CD14-positive monocyte (primary cell): ENCODE measurements around the gene INPP5E. TPM values are rescaled to one million over a fixed set of nuclear protein-coding genes. Genes with fewer than 3 reads are reported as not detected.

Source experiments
- DNase-seq, 3 donors: peaks; one replicate each; pipeline ENCODE4 v3.0.0-alpha.2; 2011 to 2022
- H2AFZ ChIP-seq: 2 replicates; pipeline ENCODE4 v1.6.0; 2012; ENCODE audit warnings: mild to moderate bottlenecking, low read depth, low read length, inconsistent platforms; ENCODE audit not compliant: insufficient read depth, poor library complexity, severe bottlenecking
- H3K27ac ChIP-seq, 2 donors: 1 replicate in 1 of 2; 2 replicates in 1 of 2; pipeline ENCODE4 v1.5.1; 2012 to 2013; ENCODE audit warnings: low read length in 2 of 2, control low read depth in 1 of 2, inconsistent platforms in 1 of 2, low read depth in 1 of 2, mild to moderate bottlenecking in 1 of 2
- H3K27me3 ChIP-seq, 2 donors: one replicate each; pipeline versions ENCODE4 v1.6.0 to v1.6.1; 2011 to 2013; ENCODE audit warnings: low read length in 2 of 2; ENCODE audit not compliant: control insufficient read depth in 2 of 2, insufficient read depth in 2 of 2
- H3K36me3 ChIP-seq, 2 donors: replicated peaks in 1 of 2; 1 replicate in 1 of 2; 2 replicates in 1 of 2; pipeline versions ENCODE4 v1.5.1 to v1.6.1; 2012 to 2013; ENCODE audit warnings: low read length in 2 of 2, control low read depth in 1 of 2, inconsistent platforms in 1 of 2, mild to moderate bottlenecking in 1 of 2; ENCODE audit not compliant: insufficient read depth in 2 of 2, control insufficient read depth in 1 of 2
- H3K4me1 ChIP-seq, 2 donors: 1 replicate in 1 of 2; 2 replicates in 1 of 2; pipeline versions ENCODE4 v1.5.1 to v1.6.1; 2012 to 2013; ENCODE audit warnings: low read length in 2 of 2, control low read depth in 1 of 2, inconsistent platforms in 1 of 2, mild to moderate bottlenecking in 1 of 2, moderate library complexity in 1 of 2; ENCODE audit not compliant: insufficient read depth in 2 of 2, control insufficient read depth in 1 of 2
- H3K4me2 ChIP-seq: replicated peaks from 2 replicates; pipeline ENCODE3; 2012; ENCODE audit warnings: low read length, moderate library complexity, mild to moderate bottlenecking; ENCODE audit not compliant: poor library complexity, severe bottlenecking; ENCODE audit errors: extremely low read depth
- H3K4me3 ChIP-seq, 3 experiments: fragments of 200-600 bp in 1 of 3; sonication (generic) in 1 of 3; replicated peaks in 1 of 3; 1 replicate in 2 of 3; 2 replicates in 1 of 3; pipeline ENCODE4 v1.5.1; 2011 to 2013; ENCODE audit warnings: low read length in 3 of 3, mild to moderate bottlenecking in 3 of 3, control low read depth in 2 of 3, low read depth in 2 of 3, inconsistent platforms in 1 of 3, moderate library complexity in 1 of 3
- H3K79me2 ChIP-seq: 2 replicates; pipeline ENCODE4 v1.6.0; 2012; ENCODE audit warnings: mild to moderate bottlenecking, control low read depth, inconsistent platforms, low read length, moderate library complexity; ENCODE audit not compliant: insufficient read depth
- H3K9ac ChIP-seq: 2 replicates; pipeline ENCODE4 v1.6.0; 2017; ENCODE audit warnings: low read length, mild to moderate bottlenecking; ENCODE audit not compliant: insufficient read depth, poor library complexity, severe bottlenecking
- H3K9me3 ChIP-seq, 2 donors: replicated peaks in 1 of 2; 1 replicate in 1 of 2; 2 replicates in 1 of 2; pipeline versions ENCODE4 v1.5.1 to v1.6.1; 2012 to 2013; ENCODE audit warnings: low read length in 2 of 2, control low read depth in 1 of 2; ENCODE audit not compliant: control insufficient read depth in 1 of 2, insufficient read depth in 1 of 2
- H4K20me1 ChIP-seq: 2 replicates; pipeline ENCODE4 v1.6.0; 2012; ENCODE audit warnings: mild to moderate bottlenecking, low read length, control low read depth, moderate library complexity; ENCODE audit not compliant: insufficient read depth
- H3K27ac Mint-ChIP-seq, 7 donors: one replicate each; pipeline ENCODE4 v1.8.0; 2020; ENCODE audit warnings: mild to moderate bottlenecking in 7 of 7, mixed read lengths in 7 of 7, moderate library complexity in 6 of 7, inconsistent platforms in 2 of 7
- H3K27me3 Mint-ChIP-seq, 3 donors: one replicate each; pipeline ENCODE4 v1.8.0; 2021 to 2022; ENCODE audit warnings: low read depth in 3 of 3, mild to moderate bottlenecking in 3 of 3, mixed read lengths in 3 of 3, moderate library complexity in 3 of 3, inconsistent platforms in 1 of 3
- H3K36me3 Mint-ChIP-seq, 2 donors: one replicate each; pipeline ENCODE4 v1.8.0; 2020; ENCODE audit warnings: mixed read lengths in 2 of 2, inconsistent platforms in 1 of 2, mild to moderate bottlenecking in 1 of 2
- H3K4me1 Mint-ChIP-seq: one replicate; pipeline ENCODE4 v1.8.0; 2020; ENCODE audit warnings: mild to moderate bottlenecking, mixed read lengths
- H3K4me3 Mint-ChIP-seq, 2 donors: one replicate each; pipeline ENCODE4 v1.8.0; 2020; ENCODE audit warnings: mild to moderate bottlenecking in 2 of 2, mixed read lengths in 2 of 2, moderate library complexity in 1 of 2
- H3K9me3 Mint-ChIP-seq, 7 donors: one replicate each; pipeline ENCODE4 v1.8.0; 2020 to 2022; ENCODE audit warnings: mixed read lengths in 7 of 7, mild to moderate bottlenecking in 6 of 7, moderate library complexity in 6 of 7, inconsistent platforms in 2 of 7
- WGBS: methylation state at CpG from one replicate; pipeline ENCODE4 v1.1.5; 2013; ENCODE audit warnings: missing lambda C conversion rate; ENCODE audit not compliant: insufficient coverage; 5-methylcytosine and 5-hydroxymethylcytosine counted together
- intact Hi-C, 2 donors: fragments of 100-400 bp; cut with micrococcal nuclease; formaldehyde crosslinking; loops; one replicate each; pipeline versions ENCODE4 v1.15.0 to v1.15.1; 2023
- polyA plus RNA-seq, 3 donors: library from polyadenylated mRNA; depleted of rRNA in 1 of 3; unstranded in 2 of 3; stranded (reverse) in 1 of 3; fragments of 300-500 nt in 2 of 3; fragments of >200 nt in 1 of 3; fragmentation: Illumina TruSeq in 2 of 3; gene quantifications; 1 replicate in 2 of 3; 2 replicates in 1 of 3; pipeline ENCODE4 v1.2.3, GENCODE V29; 2012 to 2021
- TF ChIP-seq, protein P1 (sequence below): fragments of 200-600 bp; IDR thresholded peaks from one replicate; pipeline ENCODE4 v1.8.0; 2022; ENCODE audit warnings: antibody characterized with exemption, mild to moderate bottlenecking

INPP5E gene
- polyA plus RNA-seq, 3 donors, result 1.0 to 8.0 (median 1.0) TPM

DNA sequence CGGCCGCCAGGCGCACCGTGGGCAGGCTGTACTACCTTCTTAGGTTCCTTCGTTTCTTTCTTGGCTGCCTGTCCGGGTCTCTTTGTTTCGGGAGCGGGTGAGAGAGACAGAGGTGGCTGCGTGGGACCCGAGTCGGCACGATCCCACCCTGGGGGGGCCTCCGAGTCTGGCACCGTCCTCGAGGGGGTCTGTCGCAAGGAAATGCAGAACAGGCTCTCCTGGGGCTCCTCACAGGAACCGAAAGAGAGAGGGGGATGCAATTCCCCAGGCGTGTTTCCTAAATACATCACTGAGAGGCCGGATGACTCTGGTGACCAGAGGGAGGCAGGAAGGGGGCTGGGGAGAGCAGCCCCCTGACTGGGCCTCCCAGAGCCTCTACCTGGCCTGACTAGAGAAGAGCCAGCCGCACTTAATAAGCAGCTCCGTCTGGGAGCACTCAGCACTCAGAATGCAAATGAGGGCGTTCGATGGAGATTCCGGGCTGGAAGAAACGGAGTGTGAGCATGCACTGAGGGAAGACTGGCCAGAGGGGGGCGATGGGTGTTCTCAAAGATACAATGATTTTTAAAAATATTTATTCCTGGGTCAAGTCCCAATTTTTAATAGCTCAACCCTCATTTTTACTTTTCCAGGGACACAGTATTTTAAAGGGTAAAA is 11.7 kb upstream of the INPP5E start:
- H3K4me1 ChIP-seq, result no peaks in the 10 kb centered on the region
- Mint-ChIP-seq H3K36me3 (peaks cover 87 to 100% of the 10 kb centered on the region in 2 donors), H3K27ac (no peak overlapping the region), H3K27me3 (no peaks in the 10 kb centered on the region), H3K9me3 (peaks cover 0 to 2% (median 0%) of the 10 kb centered on the region in 7 donors), H3K4me3 (no peak overlapping the region), H3K4me1 (no peaks in the 10 kb centered on the region)
- no peak overlapping the region for H3K4me2 ChIP-seq
- H3K4me3 ChIP-seq, result no peak overlapping the region
- H2AFZ ChIP-seq, result no peak overlapping the region
- H3K9ac ChIP-seq, result no peak overlapping the region
- H4K20me1 ChIP-seq, result peaks cover 51% of the 10 kb centered on the region
- intact Hi-C loops, result no loop called here
- no peaks in the 10 kb centered on the region for H3K9me3 ChIP-seq
- H3K27ac ChIP-seq, result no peak overlapping the region
- WGBS, result 96% methylated on average over 24 of the region's 26 CpGs
- H3K27me3 ChIP-seq, result no peaks in the 10 kb centered on the region
- DNase-seq, result no peak
- H3K79me2 ChIP-seq, result no peaks in the 10 kb centered on the region
- peaks cover 89 to 93% of the 10 kb centered on the region in 2 donors for H3K36me3 ChIP-seq
- TF ChIP-seq, protein P1, sequence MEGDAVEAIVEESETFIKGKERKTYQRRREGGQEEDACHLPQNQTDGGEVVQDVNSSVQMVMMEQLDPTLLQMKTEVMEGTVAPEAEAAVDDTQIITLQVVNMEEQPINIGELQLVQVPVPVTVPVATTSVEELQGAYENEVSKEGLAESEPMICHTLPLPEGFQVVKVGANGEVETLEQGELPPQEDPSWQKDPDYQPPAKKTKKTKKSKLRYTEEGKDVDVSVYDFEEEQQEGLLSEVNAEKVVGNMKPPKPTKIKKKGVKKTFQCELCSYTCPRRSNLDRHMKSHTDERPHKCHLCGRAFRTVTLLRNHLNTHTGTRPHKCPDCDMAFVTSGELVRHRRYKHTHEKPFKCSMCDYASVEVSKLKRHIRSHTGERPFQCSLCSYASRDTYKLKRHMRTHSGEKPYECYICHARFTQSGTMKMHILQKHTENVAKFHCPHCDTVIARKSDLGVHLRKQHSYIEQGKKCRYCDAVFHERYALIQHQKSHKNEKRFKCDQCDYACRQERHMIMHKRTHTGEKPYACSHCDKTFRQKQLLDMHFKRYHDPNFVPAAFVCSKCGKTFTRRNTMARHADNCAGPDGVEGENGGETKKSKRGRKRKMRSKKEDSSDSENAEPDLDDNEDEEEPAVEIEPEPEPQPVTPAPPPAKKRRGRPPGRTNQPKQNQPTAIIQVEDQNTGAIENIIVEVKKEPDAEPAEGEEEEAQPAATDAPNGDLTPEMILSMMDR, result no peak

DNA sequence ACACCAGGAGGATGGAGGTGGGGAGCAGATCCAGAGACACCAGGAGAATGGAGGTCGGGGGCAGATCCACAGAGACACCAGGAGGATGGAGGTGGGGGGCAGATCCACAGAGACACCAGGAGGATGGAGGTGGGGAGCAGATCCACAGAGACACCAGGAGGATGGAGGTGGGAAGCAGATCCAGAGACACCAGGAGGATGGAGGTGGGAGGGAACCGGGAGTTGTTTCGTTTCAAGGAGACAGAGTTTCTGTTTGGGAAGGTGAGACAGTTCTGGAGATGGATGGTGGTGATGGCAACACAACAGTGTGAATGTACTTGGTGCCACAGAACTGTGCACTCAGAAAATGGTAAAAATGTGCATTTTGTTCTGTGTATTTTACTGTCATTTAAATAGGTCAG is 9.0 kb upstream of the INPP5E start:
- Histone ChIP-seq H3K4me3 (no peak overlapping the region), H4K20me1 (peaks cover 46% of the 10 kb centered on the region), H3K36me3 (peaks cover 86 to 93% of the 10 kb centered on the region in 2 donors), H3K4me2 (no peak overlapping the region), H3K9me3 (no peaks in the 10 kb centered on the region), H3K9ac (no peak overlapping the region), H3K27me3 (no peaks in the 10 kb centered on the region), H3K4me1 (no peaks in the 10 kb centered on the region), H2AFZ (no peak overlapping the region), H3K27ac (no peak overlapping the region), H3K79me2 (no peaks in the 10 kb centered on the region)
- Mint-ChIP-seq H3K36me3 (peaks cover 85 to 100% of the 10 kb centered on the region in 2 donors), H3K9me3 (peaks cover 0 to 2% (median 0%) of the 10 kb centered on the region in 7 donors), H3K27ac (no peak overlapping the region), H3K4me1 (no peaks in the 10 kb centered on the region), H3K27me3 (no peaks in the 10 kb centered on the region), H3K4me3 (no peak overlapping the region)
- intact Hi-C loops, result no loop called here
- TF ChIP-seq, protein P1, result no peak
- no peak for DNase-seq
- WGBS, result 93% methylated on average over 3 of the region's 3 CpGs
